ENCODE data around the gene PXN. TPM values are rescaled to one million over a fixed set of nuclear protein-coding genes. Genes with fewer than 3 reads are reported as not detected.

PXN gene
- total RNA-seq, 2 donors from 2014 or later: 93.0 to 105 TPM

- DNase-seq (ENCODE audit: low spot score) (no peak), ATAC-seq (ENCODE audit: insufficient number of reproducible peaks, low FRiP score, low read depth) (no peak)
- Histone ChIP-seq H3K4me1 (ENCODE audit: control insufficient read depth in 1 of 2, low read depth in 2 of 2) (peaks cover 30 to 67% of the 10 kb centered on the region in 2 donors), H3K27me3 (replicated peaks; ENCODE audit: insufficient read depth) (no peaks in the 10 kb centered on the region), H3K9me3 (no peaks in the 10 kb centered on the region), H3K27ac (peak overlapping the region; percentile 75 to 89), H3K4me3 (peak overlapping the region; percentile 96), H3K36me3 (no peaks in the 10 kb centered on the region)
- TF ChIP-seq CTCF (IDR thresholded peaks at IDR 0.05): no peak
Measured at GRCh38 chr12:120261951-120262851, 3.3 kb downstream of the PXN start.

- no peak overlapping the region for H3K27ac ChIP-seq
- H3K4me3 ChIP-seq: no peak overlapping the region
- H3K36me3 ChIP-seq: no peaks in the 10 kb centered on the region
- no peaks in the 10 kb centered on the region for H3K27me3 ChIP-seq (replicated peaks; ENCODE audit: insufficient read depth)
- no peak for TF ChIP-seq CTCF (IDR thresholded peaks at IDR 0.05)
- DNase-seq (ENCODE audit: low spot score) (no peak), ATAC-seq (ENCODE audit: insufficient number of reproducible peaks, low FRiP score, low read depth) (no peak)
- no peaks in the 10 kb centered on the region for H3K9me3 ChIP-seq
- H3K4me1 ChIP-seq (ENCODE audit: control insufficient read depth in 1 of 2, low read depth in 2 of 2): peaks cover 41 to 80% of the 10 kb centered on the region in 2 donors
Measured at GRCh38 chr12:120260607-120261006, 4.9 kb downstream of the PXN start.

GRCh38 chr12:120259418-120260202 is 5.9 kb downstream of the PXN start:
- no peak for DNase-seq (ENCODE audit: low spot score)
- no peak for TF ChIP-seq CTCF (IDR thresholded peaks at IDR 0.05)
- Histone ChIP-seq H3K9me3 (no peaks in the 10 kb centered on the region), H3K27me3 (replicated peaks; ENCODE audit: insufficient read depth) (no peaks in the 10 kb centered on the region), H3K4me3 (no peak overlapping the region), H3K4me1 (ENCODE audit: control insufficient read depth in 1 of 2, low read depth in 2 of 2) (peaks cover 41 to 80% of the 10 kb centered on the region in 2 donors), H3K27ac (peak overlapping the region; percentile 35 to 91), H3K36me3 (no peaks in the 10 kb centered on the region)
- no peak for ATAC-seq (ENCODE audit: insufficient number of reproducible peaks, low FRiP score, low read depth)

GRCh38 chr12:120258323-120258896 is 7.1 kb downstream of the PXN start:
- no peaks in the 10 kb centered on the region for H3K27me3 ChIP-seq (replicated peaks; ENCODE audit: insufficient read depth)
- peaks cover 42 to 71% of the 10 kb centered on the region in 2 donors for H3K4me1 ChIP-seq (ENCODE audit: control insufficient read depth in 1 of 2, low read depth in 2 of 2)
- DNase-seq (ENCODE audit: low spot score) (no peak), ATAC-seq (ENCODE audit: insufficient number of reproducible peaks, low FRiP score, low read depth) (no peak)
- TF ChIP-seq CTCF (IDR thresholded peaks at IDR 0.05): no peak
- H3K27ac ChIP-seq: peak overlapping the region; percentile 88 to 91
- no peaks in the 10 kb centered on the region for H3K36me3 ChIP-seq
- no peak overlapping the region for H3K4me3 ChIP-seq
- no peaks in the 10 kb centered on the region for H3K9me3 ChIP-seq

All from thoracic aorta (tissue), 2 donors.